Prostate gland (tissue), 2 donors: ENCODE data around the gene KRTAP10-6.

ENCODE experiments used
- POLR2A ChIP-seq: fragments of 450-650 bp; IDR thresholded peaks from one replicate; pipeline ENCODE4 v1.6.1; 2016; ENCODE audit warnings: antibody characterized with exemption, mild to moderate bottlenecking
- POLR2AphosphoS5 ChIP-seq: sonication (generic); formaldehyde crosslinking; IDR thresholded peaks from one replicate; pipeline ENCODE4 v1.6.1; 2017; ENCODE audit warnings: antibody characterized with exemption
- TF ChIP-seq, protein P1 (sequence below), 4 experiments: fragments of 200-600 bp in 2 of 4; fragments of 450-650 bp in 2 of 4; sonication (generic) in 2 of 4; IDR thresholded peaks; 1 replicate in 3 of 4; 2 replicates in 1 of 4; pipeline ENCODE4 v1.5.1; 2016 to 2019; ENCODE audit warnings: antibody characterized with exemption in 4 of 4, mild to moderate bottlenecking in 2 of 4, moderate library complexity in 2 of 4

DNA sequence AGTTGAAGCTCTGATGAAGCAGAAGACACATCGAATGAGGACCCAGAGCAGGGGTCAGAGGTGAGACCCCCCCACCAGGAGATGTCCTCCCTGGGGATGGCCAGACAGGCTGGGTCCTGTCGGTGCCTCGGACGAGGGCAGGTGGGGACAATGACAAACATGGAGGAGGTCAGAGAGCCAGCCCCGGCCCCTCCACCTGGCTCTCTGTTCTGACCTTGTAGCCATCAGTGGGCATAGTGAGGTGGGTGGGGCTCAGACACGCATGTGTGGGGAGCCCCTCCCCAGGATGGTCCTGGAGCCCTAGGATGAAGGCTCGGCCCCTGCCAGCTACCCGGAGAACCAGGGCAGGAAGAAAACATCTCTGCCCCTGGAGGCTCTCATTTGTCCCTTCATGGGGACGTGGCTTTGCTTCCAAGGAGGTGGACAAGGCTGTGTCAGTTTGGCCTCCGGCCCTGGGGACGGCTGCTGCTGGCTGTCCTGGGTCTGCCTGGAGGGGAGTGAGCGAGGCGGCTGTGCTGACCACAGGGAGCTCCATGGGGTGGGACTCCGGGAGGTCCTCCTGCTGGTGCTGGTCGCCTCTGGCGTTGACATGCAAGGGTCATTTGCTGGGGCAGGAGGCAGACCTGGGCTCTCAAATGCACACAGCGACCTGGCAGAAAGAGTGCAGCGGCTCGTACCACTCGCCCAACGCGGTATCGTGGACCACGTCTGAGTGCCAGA is 2.6 kb downstream of the KRTAP10-6 start:
- TF ChIP-seq, protein P1, sequence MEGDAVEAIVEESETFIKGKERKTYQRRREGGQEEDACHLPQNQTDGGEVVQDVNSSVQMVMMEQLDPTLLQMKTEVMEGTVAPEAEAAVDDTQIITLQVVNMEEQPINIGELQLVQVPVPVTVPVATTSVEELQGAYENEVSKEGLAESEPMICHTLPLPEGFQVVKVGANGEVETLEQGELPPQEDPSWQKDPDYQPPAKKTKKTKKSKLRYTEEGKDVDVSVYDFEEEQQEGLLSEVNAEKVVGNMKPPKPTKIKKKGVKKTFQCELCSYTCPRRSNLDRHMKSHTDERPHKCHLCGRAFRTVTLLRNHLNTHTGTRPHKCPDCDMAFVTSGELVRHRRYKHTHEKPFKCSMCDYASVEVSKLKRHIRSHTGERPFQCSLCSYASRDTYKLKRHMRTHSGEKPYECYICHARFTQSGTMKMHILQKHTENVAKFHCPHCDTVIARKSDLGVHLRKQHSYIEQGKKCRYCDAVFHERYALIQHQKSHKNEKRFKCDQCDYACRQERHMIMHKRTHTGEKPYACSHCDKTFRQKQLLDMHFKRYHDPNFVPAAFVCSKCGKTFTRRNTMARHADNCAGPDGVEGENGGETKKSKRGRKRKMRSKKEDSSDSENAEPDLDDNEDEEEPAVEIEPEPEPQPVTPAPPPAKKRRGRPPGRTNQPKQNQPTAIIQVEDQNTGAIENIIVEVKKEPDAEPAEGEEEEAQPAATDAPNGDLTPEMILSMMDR (IDR thresholded peaks at IDR 0.05), result no peak
- no peak for TF ChIP-seq POLR2AphosphoS5
- no peak for TF ChIP-seq POLR2A
